Muscle layer of duodenum (tissue), 2 donors: ENCODE measurements around the gene FAM117B.

Experiments used
- H3K27ac ChIP-seq: one replicate; pipeline ENCODE4 v1.7.0; 2013; ENCODE audit warnings: mild to moderate bottlenecking, low read length
- H3K27me3 ChIP-seq: one replicate; pipeline ENCODE4 v1.7.0; 2013; ENCODE audit warnings: low read depth, mild to moderate bottlenecking, control low read depth, low read length
- H3K36me3 ChIP-seq, 2 donors: one replicate each; pipeline ENCODE4 v1.7.0; 2013; ENCODE audit warnings: low read length in 2 of 2, control low read depth in 1 of 2, mild to moderate bottlenecking in 1 of 2; ENCODE audit not compliant: insufficient read depth in 2 of 2, control insufficient read depth in 1 of 2
- H3K4me1 ChIP-seq, 2 donors: one replicate each; pipeline ENCODE4 v1.7.0; 2013; ENCODE audit warnings: low read length in 2 of 2, mild to moderate bottlenecking in 2 of 2, control low read depth in 1 of 2, moderate library complexity in 1 of 2; ENCODE audit not compliant: insufficient read depth in 2 of 2, control insufficient read depth in 1 of 2
- H3K4me3 ChIP-seq, 2 donors: one replicate each; pipeline ENCODE4 v1.7.0; 2013; ENCODE audit warnings: low read length in 2 of 2, low read depth in 1 of 2, mild to moderate bottlenecking in 1 of 2
- H3K9me3 ChIP-seq, 2 donors: one replicate each; pipeline ENCODE4 v1.7.0; 2013; ENCODE audit warnings: low read length in 2 of 2, control low read depth in 1 of 2, mild to moderate bottlenecking in 1 of 2; ENCODE audit not compliant: control insufficient read depth in 1 of 2
- donor health status: healthy.

The FAM117B gene

GRCh38 chr2:202680512-202680911 lies 45.7 kb downstream of the FAM117B start:
- H3K4me3 ChIP-seq, result no peak overlapping the region
- no peaks in the 10 kb centered on the region for H3K9me3 ChIP-seq
- no peak overlapping the region for H3K27ac ChIP-seq
- no peaks in the 10 kb centered on the region for H3K27me3 ChIP-seq
- H3K36me3 ChIP-seq, result no peaks in the 10 kb centered on the region
- no peaks in the 10 kb centered on the region for H3K4me1 ChIP-seq

DNA sequence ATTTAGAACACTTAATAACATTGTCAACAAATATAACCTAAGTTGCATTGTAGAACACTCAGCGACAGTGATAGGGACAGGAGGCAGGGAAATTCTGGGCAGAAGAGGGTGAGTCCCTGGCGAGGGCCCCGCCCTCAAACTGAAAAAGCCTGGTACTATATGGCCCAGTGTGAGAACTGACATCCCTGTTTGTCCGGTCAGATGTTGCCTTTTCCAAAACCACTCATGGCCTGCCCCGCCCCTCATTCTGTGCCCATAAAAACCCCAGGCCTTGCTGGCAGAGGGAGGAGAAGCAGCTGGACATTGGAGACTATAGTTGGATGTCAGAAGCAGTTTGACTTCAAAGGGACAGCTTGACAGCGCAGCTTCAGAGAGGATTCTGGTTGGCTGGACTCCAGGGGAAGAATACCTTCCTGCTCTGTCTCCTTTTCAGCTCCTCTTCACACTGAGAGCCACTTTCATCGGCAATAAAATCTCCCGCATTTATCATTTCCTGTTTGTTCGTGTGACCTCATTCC lies 47.0 kb downstream of the FAM117B start:
- Histone ChIP-seq H3K9me3 (no peaks in the 10 kb centered on the region), H3K4me3 (no peak overlapping the region), H3K27me3 (no peaks in the 10 kb centered on the region), H3K36me3 (no peaks in the 10 kb centered on the region), H3K4me1 (no peaks in the 10 kb centered on the region), H3K27ac (no peak overlapping the region)

- no peak overlapping the region for H3K27ac ChIP-seq
- no peaks in the 10 kb centered on the region for H3K9me3 ChIP-seq
- H3K27me3 ChIP-seq, result no peaks in the 10 kb centered on the region
- no peaks in the 10 kb centered on the region for H3K36me3 ChIP-seq
- H3K4me3 ChIP-seq, result no peak overlapping the region
- H3K4me1 ChIP-seq, result no peaks in the 10 kb centered on the region
These were observed 47.5 kb downstream of the FAM117B start for GRCh38 chr2:202682274-202682673.

GRCh38 chr2:202687276-202687675 lies 52.5 kb downstream of the FAM117B start:
- H3K27me3 ChIP-seq, result no peaks in the 10 kb centered on the region

GRCh38 chr2:202689459-202689858 lies 54.7 kb downstream of the FAM117B start:
- Histone ChIP-seq H3K27ac (no peak overlapping the region), H3K4me3 (no peak overlapping the region), H3K36me3 (no peaks in the 10 kb centered on the region), H3K9me3 (no peaks in the 10 kb centered on the region), H3K27me3 (no peaks in the 10 kb centered on the region), H3K4me1 (no peaks in the 10 kb centered on the region)

More at GRCh38 chr2:202687276-202687675, 52.5 kb downstream of the FAM117B start:
- Histone ChIP-seq H3K27ac (no peak overlapping the region), H3K4me3 (no peak overlapping the region), H3K36me3 (no peaks in the 10 kb centered on the region), H3K4me1 (no peaks in the 10 kb centered on the region), H3K9me3 (no peaks in the 10 kb centered on the region)

DNA sequence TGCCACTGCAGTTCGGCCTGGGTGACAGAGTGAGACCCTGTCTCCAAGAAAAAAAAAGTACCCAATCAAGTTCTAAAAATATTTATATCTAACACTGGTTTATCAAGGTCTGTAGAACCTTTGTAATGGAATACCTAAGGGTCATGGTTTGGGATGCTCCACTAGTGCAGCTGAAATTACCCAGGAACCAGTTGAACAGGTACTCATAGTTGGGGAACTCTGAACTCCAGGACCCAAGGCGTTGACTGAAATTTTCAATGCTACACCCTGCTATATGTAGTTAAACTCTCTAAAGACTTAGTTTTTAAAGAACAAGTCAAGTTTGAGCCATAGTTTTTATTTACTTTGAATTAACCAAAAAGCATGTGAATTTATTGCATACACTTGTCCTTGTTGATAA lies 55.1 kb downstream of the FAM117B start:
- Histone ChIP-seq H3K27ac (no peak overlapping the region), H3K4me1 (no peaks in the 10 kb centered on the region), H3K9me3 (no peaks in the 10 kb centered on the region), H3K27me3 (no peaks in the 10 kb centered on the region), H3K4me3 (no peak overlapping the region), H3K36me3 (no peaks in the 10 kb centered on the region)

GRCh38 chr2:202690321-202690900 lies 55.6 kb downstream of the FAM117B start:
- Histone ChIP-seq H3K27ac (no peak overlapping the region), H3K9me3 (no peaks in the 10 kb centered on the region), H3K4me3 (no peak overlapping the region), H3K4me1 (no peaks in the 10 kb centered on the region), H3K36me3 (no peaks in the 10 kb centered on the region), H3K27me3 (no peaks in the 10 kb centered on the region)

DNA sequence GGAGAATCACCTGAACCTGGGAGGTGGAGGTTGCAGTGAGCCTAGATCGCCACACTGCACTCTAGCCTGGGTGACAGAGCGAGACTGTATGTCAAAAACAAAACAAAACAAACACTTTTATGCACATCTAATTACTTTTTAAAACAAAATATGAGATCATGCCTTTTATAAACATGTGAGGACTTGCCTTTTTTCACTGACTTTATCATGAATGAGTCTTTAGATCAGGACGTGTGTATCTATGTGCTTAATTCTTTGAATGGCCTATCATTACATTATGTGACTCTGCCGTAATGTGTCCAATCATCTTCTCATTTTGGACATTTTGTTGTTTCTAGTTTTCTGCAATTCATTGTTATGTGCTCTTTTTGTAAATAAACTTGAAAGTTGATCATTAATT lies 58.7 kb downstream of the FAM117B start:
- Histone ChIP-seq H3K9me3 (no peaks in the 10 kb centered on the region), H3K36me3 (peaks cover 0 to 5% of the 10 kb centered on the region in 2 donors), H3K4me1 (no peaks in the 10 kb centered on the region), H3K4me3 (no peak overlapping the region), H3K27me3 (no peaks in the 10 kb centered on the region), H3K27ac (no peak overlapping the region)

DNA sequence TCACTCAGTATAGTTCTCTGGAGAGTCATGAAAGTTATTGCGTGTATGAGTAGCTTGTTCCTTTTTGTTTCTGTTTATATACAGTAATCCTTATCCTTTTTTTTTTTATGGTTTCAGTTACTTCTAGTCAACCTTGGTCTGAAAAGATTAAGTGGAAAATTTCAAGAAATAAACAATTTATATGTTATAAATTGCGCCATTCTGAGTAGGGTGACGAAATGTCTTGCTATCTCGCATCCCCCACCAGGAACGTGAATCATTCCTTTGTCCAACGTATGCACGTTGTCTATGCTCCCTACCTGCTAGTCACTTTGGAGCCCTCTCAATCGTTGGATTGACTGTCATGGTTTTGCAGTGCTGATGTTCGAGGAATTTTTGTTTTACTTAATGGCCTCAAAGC lies 60.4 kb downstream of the FAM117B start:
- Histone ChIP-seq H3K27me3 (no peaks in the 10 kb centered on the region), H3K4me1 (no peaks in the 10 kb centered on the region), H3K36me3 (peaks cover 0 to 5% of the 10 kb centered on the region in 2 donors), H3K9me3 (no peaks in the 10 kb centered on the region), H3K27ac (no peak overlapping the region), H3K4me3 (no peak overlapping the region)

DNA sequence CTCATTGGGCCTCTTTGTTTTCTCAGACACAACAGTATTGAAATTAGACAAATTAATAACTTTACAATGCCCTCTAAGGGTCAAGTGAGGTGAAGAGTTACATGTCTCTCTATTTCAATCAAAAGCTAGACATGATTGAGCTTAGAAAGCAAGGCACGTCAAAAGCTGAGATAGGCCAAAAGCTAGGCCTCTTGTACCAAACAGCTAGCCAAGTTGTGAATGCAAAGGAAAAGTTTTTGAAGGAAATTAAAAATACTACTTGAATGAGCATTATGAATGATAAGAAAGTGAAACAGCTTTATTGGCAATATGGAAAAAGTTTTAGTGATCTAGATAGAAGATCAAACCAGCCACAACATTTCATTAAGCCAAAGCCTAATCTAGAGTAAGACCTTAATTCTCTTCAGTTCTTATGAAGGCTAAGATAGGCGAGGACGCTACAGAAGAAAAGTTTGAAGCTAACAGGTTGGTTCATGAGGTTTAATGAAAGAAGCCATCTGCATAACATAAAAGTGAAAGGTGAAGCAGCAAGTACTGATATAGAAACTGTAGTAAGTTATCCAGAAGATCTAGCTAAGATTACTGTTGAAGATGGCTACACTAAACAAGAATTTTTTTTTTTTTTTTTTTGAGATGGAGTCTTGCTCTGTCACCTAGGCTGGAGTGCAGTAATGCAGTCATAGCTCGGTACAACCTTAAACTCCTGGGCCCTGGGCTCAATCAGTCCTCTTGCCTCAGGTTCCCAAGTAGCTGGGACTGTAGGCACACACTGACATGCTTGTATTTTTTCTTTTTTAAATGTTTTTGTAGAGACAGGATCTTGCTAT lies 65.5 kb downstream of the FAM117B start:
- Histone ChIP-seq H3K27me3 (no peaks in the 10 kb centered on the region), H3K4me1 (no peaks in the 10 kb centered on the region), H3K36me3 (peaks cover 0 to 5% of the 10 kb centered on the region in 2 donors), H3K4me3 (no peak overlapping the region), H3K27ac (no peak overlapping the region), H3K9me3 (peaks cover 0 to 3% of the 10 kb centered on the region in 2 donors)

- no peaks in the 10 kb centered on the region for H3K4me1 ChIP-seq
- H3K9me3 ChIP-seq, result peaks cover 0 to 3% of the 10 kb centered on the region in 2 donors
- no peak overlapping the region for H3K4me3 ChIP-seq
- no peaks in the 10 kb centered on the region for H3K27me3 ChIP-seq
- H3K36me3 ChIP-seq, result no peaks in the 10 kb centered on the region
- no peak overlapping the region for H3K27ac ChIP-seq
These were observed 68.3 kb downstream of the FAM117B start for GRCh38 chr2:202703091-202703490.
